Lung microvascular endothelial cell (primary cell): ENCODE results near the gene NCKAP5. TPM values are rescaled to one million over a fixed set of nuclear protein-coding genes. Genes with fewer than 3 reads are reported as not detected.

Experiments used
- DNase-seq, 2 donors: peaks; one replicate each; pipeline versions ENCODE4 v3.0.0 to v3.0.0-alpha.2; 2010; ENCODE audit warnings: low read depth in 2 of 2
- total RNA-seq: library from RNA; depleted of rRNA; stranded (reverse); fragments of >200 nt; gene quantifications from 2 replicates; pipeline ENCODE4 v1.2.1, GENCODE V29; 2014

Gene NCKAP5
- total RNA-seq, 1 donor from 2014 or later = under 0.01 TPM

GRCh38 chr2:133271105-133271504, 297.2 kb downstream of the NCKAP5 start:
- peak in 1 of 2 donors; percentile 20 for DNase-seq

DNA sequence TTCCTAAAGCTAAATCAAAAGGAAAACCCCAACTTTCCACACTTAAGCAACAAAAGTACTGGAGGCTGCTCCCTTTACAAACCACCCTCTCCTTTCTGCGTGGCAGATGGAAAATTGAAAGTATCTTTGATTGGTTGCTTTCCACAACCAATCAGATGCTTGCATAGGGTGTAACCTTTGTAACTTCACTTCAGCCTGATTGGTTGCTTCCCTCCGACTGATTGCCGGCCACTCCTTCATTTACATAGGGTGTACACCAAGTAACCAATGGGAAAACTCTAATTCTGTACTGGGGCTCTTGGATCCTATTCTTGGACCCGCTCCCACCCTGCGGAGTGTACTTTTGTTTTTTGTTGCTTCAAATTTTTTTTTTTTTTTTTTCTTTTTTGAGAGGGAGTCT, 297.7 kb downstream of the NCKAP5 start:
- DNase-seq = no peak

DNA sequence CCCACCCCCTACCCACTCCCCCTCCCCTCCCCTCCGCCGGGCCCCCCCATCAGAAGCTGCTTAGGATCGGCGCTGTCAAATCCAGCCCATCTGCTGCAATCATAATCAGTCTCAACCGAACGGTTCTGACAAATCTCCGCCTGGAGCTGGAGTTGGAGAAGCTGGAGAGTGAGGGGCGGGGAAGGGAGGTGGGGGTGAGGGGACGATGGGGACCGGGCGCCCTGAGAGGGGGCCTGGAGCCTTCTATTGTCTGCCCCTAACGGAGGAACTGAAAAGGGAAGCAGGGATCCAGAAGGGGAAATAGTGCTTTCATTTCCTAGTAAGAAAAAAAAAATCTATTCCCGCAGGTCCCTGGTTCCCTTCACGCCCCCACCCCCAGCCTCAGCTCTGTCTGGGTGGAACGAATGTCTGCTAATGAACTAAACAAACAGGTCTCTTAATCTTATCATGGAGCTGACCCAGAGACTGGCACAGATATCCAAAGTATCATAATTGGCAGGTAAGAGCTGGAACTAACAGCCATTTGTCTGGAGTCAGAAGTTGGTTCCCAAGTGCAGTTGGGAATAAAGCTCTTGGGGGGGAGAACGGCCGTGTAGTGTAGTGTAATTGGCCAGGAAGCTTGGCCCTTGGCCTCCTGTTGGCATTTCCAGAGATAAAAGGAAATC, 301.2 kb downstream of the NCKAP5 start:
- no peak for DNase-seq

- DNase-seq = peak in 1 of 2 donors; percentile 8
These were observed 302.0 kb downstream of the NCKAP5 start for GRCh38 chr2:133266041-133266925.

DNA sequence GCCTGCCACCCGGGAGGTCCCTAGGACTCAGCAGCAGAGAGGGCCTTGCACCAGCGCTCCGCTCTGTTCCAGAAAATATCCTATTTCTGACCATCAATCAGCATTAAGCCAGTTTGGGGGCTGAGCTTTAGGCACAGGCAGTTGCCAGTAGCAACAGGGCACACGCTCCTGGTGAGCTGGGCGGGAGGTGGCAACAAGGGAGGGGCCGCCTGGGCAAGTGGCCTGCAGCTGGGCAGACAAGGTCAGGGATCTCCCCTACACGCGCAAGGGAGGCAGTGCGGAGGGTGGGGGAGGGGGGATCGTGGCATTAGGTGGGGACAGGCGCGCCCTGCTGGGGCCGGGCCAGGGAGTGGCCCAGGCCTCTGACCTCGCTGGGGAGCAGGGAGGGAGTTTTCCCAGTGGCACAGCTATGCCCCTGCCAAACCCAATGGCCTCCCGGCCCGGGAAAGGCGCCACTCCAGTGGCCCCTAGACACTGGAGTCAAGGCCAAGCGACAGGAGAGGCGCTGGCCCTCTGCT, 302.8 kb downstream of the NCKAP5 start:
- no peak for DNase-seq

DNA sequence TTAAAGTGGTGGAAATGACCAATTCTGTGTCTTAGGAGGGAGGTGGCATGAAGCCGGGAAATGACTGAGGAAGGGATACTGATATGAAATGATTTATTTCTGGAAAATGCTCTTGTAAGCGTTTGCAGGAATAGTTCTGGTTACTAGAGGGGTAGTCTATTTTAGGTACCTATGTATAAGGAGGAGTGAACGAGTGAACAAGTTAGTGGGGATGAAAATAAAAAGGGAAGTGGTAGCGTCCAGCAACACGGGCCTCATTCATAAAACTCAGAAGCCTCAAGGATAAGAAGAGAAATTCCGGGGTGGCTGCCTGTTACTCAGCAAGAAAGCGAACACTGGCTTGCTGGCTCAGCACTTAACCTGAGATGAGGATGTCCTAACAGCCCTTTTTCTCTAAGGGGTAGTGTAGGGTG, 303.3 kb downstream of the NCKAP5 start:
- DNase-seq = no peak

DNA sequence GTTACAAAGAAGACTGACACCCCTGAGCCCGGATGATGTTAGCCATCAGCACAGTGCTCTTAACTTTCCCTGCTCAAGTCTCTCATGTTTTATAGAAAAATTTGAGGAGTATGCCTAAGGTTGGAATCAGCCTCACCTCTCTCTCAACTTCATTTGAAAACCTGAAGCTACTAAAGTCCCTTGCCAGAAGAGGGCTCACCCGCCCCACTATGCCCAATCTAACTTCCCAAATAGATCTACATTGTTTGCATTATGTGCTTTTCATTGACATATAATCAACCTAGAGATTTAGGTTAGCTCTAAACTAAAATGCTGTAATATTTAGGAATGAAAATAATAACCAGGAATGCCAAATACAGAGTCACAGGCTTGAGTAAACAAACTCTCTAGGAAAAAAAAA, 305.4 kb downstream of the NCKAP5 start:
- DNase-seq = peak in 1 of 2 donors; percentile 22

DNA sequence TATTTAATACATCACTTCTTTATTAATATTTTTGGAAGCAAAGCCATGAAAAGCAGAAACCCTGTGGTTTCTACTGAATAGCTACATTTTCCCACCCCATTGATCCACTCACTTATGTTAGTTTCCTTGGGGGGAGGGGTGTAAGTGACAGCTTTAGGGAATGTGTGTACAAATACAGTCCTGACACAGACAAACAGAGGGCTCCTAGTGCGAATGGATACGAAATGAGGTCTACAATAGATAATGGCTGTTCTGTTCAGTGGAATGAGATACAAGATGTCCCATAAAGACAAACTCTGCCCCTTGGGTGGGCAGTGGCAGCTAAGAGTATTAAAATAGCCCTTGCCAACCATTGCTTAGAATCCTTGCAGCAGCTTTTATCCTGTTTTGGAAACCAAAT, 312.9 kb downstream of the NCKAP5 start:
- DNase-seq = no peak

GRCh38 chr2:133253793-133254192, 314.5 kb downstream of the NCKAP5 start:
- DNase-seq = no peak

GRCh38 chr2:133252780-133253355, 315.4 kb downstream of the NCKAP5 start:
- DNase-seq = no peak

DNA sequence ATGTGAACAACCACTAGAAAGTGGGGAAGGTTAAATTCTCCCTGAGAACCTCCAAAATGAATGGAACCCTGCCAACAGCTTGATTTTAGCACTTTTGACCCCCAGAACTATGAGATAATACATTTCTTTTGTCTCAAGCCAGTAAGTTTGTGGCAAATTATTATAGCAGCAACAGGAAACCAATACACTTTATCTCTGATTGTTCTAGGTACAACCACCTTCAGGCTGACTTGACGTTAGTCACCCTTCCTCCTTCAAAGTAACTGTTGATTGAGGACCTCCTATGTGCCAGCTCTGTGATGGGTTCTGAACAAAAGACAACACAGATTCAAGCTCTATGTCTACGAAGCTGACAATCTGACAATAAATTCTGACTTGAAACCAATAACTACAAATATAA, 318.9 kb downstream of the NCKAP5 start:
- DNase-seq = peak in 1 of 2 donors; percentile 32

DNA sequence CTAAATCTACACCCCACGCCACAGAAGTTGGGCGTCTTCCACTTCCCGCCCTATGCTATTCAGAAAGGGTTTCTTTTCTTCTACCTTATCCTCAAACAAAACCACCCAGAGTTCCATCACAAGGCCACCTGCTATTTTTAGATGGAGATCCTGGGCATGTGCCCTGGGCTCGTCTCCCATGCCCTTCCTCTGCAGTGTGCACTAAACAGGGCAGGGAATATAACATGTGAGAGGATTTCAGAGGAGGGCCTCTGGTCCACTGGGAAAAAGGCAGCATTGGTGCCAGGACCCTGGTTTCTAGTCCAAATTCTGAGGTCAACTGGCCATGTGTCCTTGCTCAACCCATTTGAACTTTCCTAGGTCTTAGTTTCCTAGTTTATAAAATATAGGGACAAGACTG, 320.0 kb downstream of the NCKAP5 start:
- DNase-seq = no peak

DNA sequence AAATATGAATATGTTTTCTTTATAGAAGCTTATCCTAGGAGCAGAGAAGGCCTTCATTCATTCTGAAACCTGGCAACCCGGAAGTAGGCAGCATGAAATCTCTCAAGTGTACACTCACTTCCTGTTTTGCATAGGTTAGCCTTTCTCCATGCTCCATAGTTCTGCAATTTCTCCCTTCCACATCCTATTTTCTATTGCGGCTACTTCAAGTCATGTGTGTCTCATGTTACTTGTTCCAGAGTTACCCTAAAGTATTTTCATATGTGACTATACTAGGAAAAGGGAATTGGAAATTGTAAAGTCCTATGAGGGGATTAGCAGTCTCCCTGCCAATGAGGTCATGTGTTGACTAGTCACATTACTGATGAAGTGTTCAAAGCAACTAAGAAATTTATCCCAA, 320.6 kb downstream of the NCKAP5 start:
- DNase-seq = peak in 1 of 2 donors; percentile 28

DNA sequence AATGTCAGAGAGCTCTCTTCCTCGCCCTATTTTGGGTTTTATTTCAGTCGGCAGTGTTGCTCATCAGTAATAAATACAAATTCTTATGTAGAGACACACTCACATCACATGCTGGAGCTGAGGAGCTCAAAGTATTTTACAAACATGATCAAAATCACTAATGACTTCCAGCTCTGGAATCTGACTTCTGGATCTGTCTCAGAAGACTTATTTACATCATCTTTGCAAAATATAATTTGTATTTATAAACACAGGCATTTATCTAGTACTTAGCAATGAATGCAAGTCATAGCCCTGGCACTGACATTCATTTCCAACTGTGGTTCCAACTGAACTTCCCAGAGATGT, 327.1 kb downstream of the NCKAP5 start:
- no peak for DNase-seq

GRCh38 chr2:133240491-133241223, 327.6 kb downstream of the NCKAP5 start:
- no peak for DNase-seq

DNA sequence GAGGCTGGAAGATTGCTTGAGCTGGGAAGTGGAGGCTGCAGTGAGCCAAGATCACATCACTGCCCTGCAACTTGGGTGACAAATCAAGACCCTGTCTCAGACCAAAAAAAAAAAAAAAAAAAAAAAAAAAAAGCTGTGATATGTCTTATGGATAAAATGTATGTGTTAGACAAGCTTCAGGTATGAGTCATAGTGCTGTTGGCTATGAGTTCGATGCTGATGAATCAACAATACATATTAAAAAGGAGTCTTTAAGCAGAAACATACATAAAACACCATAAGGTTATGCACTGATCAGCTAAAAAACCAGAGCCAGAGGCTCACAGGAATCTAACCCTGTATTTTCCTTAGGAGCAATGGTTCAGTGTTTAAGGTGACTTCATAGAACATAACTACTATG, 332.3 kb downstream of the NCKAP5 start:
- no peak for DNase-seq

- DNase-seq = peak in 1 of 2 donors; percentile 16
These were observed 335.7 kb downstream of the NCKAP5 start for GRCh38 chr2:133232556-133232955.

GRCh38 chr2:133231264-133231663, 337.0 kb downstream of the NCKAP5 start:
- no peak for DNase-seq

DNA sequence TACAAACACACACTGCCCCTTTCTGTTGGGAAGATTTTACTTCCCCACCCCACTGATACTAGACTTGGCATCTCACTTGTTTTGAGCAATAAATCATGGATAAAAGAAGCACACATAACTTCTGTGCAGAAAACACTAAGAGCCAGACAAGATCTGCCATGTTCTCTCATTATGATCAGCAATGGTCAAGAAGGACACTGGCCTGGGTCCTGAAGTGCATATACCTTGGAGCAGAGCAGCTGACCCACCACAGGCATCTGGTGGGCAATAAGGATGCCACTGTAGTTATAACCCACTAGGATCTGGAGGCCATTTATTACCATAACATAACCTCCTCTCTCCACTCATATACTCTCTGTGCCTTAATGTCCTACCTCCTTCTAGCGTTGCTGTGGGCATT, 338.3 kb downstream of the NCKAP5 start:
- no peak for DNase-seq

- no peak for DNase-seq
These were observed 345.0 kb downstream of the NCKAP5 start for GRCh38 chr2:133223226-133223625.

DNA sequence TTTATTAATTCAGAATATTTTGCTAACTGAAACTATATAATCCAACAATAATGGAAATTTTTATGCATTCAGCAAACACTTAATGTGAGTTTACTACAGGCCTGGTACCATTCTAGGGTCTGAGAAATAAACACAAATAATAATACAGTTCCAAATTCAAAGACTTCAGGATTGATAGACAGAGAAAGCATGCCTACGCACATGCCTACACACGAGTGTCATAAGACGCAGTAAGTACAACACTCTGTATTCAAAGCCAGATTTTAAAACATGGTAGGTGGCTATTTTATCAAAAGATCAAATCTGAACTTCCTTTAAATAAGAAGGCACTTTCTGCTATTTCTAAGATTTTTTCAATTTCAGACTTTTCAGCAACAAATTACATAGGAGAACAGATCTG, 346.9 kb downstream of the NCKAP5 start:
- DNase-seq = no peak

- DNase-seq = no peak
These were observed 350.1 kb downstream of the NCKAP5 start for GRCh38 chr2:133218204-133218603.
